Neural progenitor cell (in vitro differentiated cells): ENCODE measurements around the gene PLA2G4E.

Experiments
- CTCF ChIP-seq: fragments of 200-600 bp; sonication (generic); IDR thresholded peaks from 2 replicates; pipeline ENCODE4 v1.5.1; 2017; ENCODE audit warnings: antibody characterized with exemption, mild to moderate bottlenecking
- EZH2 ChIP-seq: fragments of 200-600 bp; sonication (generic); IDR thresholded peaks from 2 replicates; pipeline ENCODE4 v1.6.1; 2017; ENCODE audit warnings: antibody characterized with exemption, mild to moderate bottlenecking, moderate library complexity

DNA sequence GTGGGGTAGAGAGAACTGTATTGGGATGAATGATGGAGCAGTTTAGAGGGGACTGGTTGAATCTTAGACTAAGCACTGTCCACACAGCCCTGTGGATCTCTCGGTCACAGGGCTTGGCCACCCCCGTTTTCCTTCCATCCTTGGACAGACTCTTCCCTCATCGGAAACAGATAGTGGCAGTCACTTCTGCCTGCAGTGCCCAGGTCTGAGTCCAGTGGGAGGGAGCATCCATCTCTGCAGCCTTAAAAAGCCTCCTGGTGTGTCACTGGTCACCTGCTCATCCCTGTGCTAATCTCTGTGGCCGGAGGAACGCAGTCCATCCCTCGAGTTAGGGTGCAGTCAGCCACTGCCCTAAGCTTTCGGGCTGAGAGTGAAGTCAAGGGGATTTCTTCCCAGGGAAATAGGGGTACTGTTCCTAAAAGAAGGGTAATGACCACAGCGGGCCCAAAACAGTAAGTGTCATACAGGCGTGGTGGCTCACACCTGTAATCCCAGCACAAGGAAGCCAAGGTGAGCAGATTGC lies 41.5 kb upstream of the PLA2G4E start:
- TF ChIP-seq EZH2 (no peak), CTCF (no peak)
